IMR-90 (cell line): ENCODE measurements around the gene PPP1CB. TPM values are rescaled to one million over a fixed set of nuclear protein-coding genes. Genes with fewer than 3 reads are reported as not detected.

Experiments
- ATAC-seq: fragments of 200-7000 bp; cut with Tn5 transposase; 2 replicates; pipeline ENCODE4 v1.9.1; 2020; ENCODE audit warnings: low read depth, mild to moderate bottlenecking, moderate library complexity
- BruUV-seq: library from RNA; stranded (reverse); fragments of 400-500 nt; replicated peaks from 2 replicates; lab custom pipeline; 2021; lab: Mats Ljungman, UMichigan
- CTCF ChIA-PET: fragments of 300-600 bp; formaldehyde crosslinking; extraction: SDS; loops from one replicate; lab custom pipeline; 2021; ENCODE audit warnings: antibody characterized with exemption; lab: Yijun Ruan, JAX
- POLR2A ChIA-PET: fragments of 300-600 bp; sonication (Branson Sonifier 250); formaldehyde crosslinking; loops from one replicate; lab custom pipeline; 2022; ENCODE audit warnings: antibody characterized with exemption; ENCODE audit not compliant: unreplicated experiment; lab: Charles Lee
- DNase-seq: peaks from one replicate; pipeline ENCODE4 v3.0.0; 2013
- H2AFZ ChIP-seq: replicated peaks from 2 replicates; pipeline ENCODE3; 2013; ENCODE audit warnings: low read length, mild to moderate bottlenecking; ENCODE audit not compliant: poor library complexity
- H2AK5ac ChIP-seq: 2 replicates; pipeline ENCODE4 v1.6.1; 2013; ENCODE audit warnings: low read depth, low read length, inconsistent platforms
- H2AK9ac ChIP-seq: replicated peaks from 2 replicates; pipeline ENCODE3; 2013; ENCODE audit warnings: mild to moderate bottlenecking, low read depth, low read length, moderate library complexity; ENCODE audit not compliant: poor library complexity
- H2BK120ac ChIP-seq: 2 replicates; pipeline ENCODE4 v1.6.1; 2013; ENCODE audit warnings: low read depth, low read length, inconsistent platforms
- H2BK15ac ChIP-seq: 3 replicates; pipeline ENCODE4 v1.6.1; 2013; ENCODE audit warnings: low read depth, low read length, inconsistent platforms
- H2BK20ac ChIP-seq: 2 replicates; pipeline ENCODE4 v1.6.1; 2013; ENCODE audit warnings: low read depth, mild to moderate bottlenecking, inconsistent platforms, low read length, moderate library complexity
- H2BK5ac ChIP-seq: 2 replicates; pipeline ENCODE4 v1.6.1; 2013; ENCODE audit warnings: mild to moderate bottlenecking, low read depth, low read length, inconsistent platforms; ENCODE audit not compliant: poor library complexity, severe bottlenecking
- H3K14ac ChIP-seq: replicated peaks from 2 replicates; pipeline ENCODE4 v1.6.1; 2013; ENCODE audit warnings: low read depth, low read length, inconsistent platforms
- H3K18ac ChIP-seq: 2 replicates; pipeline ENCODE4 v1.6.1; 2013; ENCODE audit warnings: low read depth, low read length, control low read depth
- H3K23ac ChIP-seq: 2 replicates; pipeline ENCODE4 v1.6.1; 2013; ENCODE audit warnings: low read depth, low read length, inconsistent platforms
- H3K27ac ChIP-seq: 2 replicates; pipeline ENCODE4 v1.5.1; 2013; ENCODE audit warnings: mild to moderate bottlenecking, control low read depth, low read length; ENCODE audit not compliant: insufficient read depth
- H3K27me3 ChIP-seq: 2 replicates; pipeline ENCODE4 v1.6.1; 2013; ENCODE audit warnings: low read length; ENCODE audit not compliant: control insufficient read depth, insufficient read depth
- H3K36me3 ChIP-seq: 2 replicates; pipeline ENCODE4 v1.6.1; 2013; ENCODE audit warnings: low read length, mixed read lengths; ENCODE audit not compliant: control insufficient read depth, insufficient read depth
- H3K4ac ChIP-seq: 2 replicates; pipeline ENCODE4 v1.6.1; 2013; ENCODE audit warnings: low read depth, low read length, inconsistent platforms
- H3K4me1 ChIP-seq: 2 replicates; pipeline ENCODE4 v1.6.1; 2013; ENCODE audit warnings: low read length, mixed read lengths; ENCODE audit not compliant: control insufficient read depth, insufficient read depth
- H3K4me2 ChIP-seq: 2 replicates; pipeline ENCODE4 v1.6.1; 2013; ENCODE audit warnings: low read depth, mild to moderate bottlenecking, control low read depth, low read length, moderate library complexity
- H3K4me3 ChIP-seq: 2 replicates; pipeline ENCODE4 v1.5.1; 2013; ENCODE audit warnings: low read depth, mild to moderate bottlenecking, control low read depth, low read length, moderate library complexity; ENCODE audit not compliant: insufficient read depth
- H3K56ac ChIP-seq: 2 replicates; pipeline ENCODE4 v1.6.1; 2013; ENCODE audit warnings: low read length, inconsistent platforms; ENCODE audit not compliant: insufficient read depth; ENCODE audit errors: extremely low read depth
- H3K79me1 ChIP-seq, 2 experiments: 2 replicates each; pipeline ENCODE4 v1.6.1; 2013; ENCODE audit warnings: low read length in 2 of 2, inconsistent platforms in 1 of 2, low read depth in 1 of 2
- H3K9ac ChIP-seq: 2 replicates; pipeline ENCODE4 v1.6.1; 2013; ENCODE audit warnings: low read depth, low read length, control low read depth
- H3K9me1 ChIP-seq: 2 replicates; pipeline ENCODE4 v1.6.1; 2013; ENCODE audit warnings: low read length, inconsistent platforms; ENCODE audit not compliant: insufficient read depth
- H3K9me3 ChIP-seq: 2 replicates; pipeline ENCODE4 v1.6.1; 2013; ENCODE audit warnings: low read length; ENCODE audit not compliant: control insufficient read depth, insufficient read depth
- H4K20me1 ChIP-seq: 2 replicates; pipeline ENCODE4 v1.6.1; 2013; ENCODE audit warnings: low read length, inconsistent platforms; ENCODE audit not compliant: insufficient read depth
- H4K5ac ChIP-seq: 2 replicates; pipeline ENCODE4 v1.6.1; 2013; ENCODE audit warnings: mild to moderate bottlenecking, low read depth, low read length, control low read depth
- H4K8ac ChIP-seq, 2 experiments: 2 replicates each; pipeline ENCODE4 v1.6.1; 2013; ENCODE audit warnings: low read depth in 2 of 2, low read length in 2 of 2, control low read depth in 1 of 2, inconsistent platforms in 1 of 2
- H4K91ac ChIP-seq: 2 replicates; pipeline ENCODE4 v1.6.1; 2013; ENCODE audit warnings: low read depth, low read length, inconsistent platforms; ENCODE audit not compliant: insufficient read depth
- CEBPB ChIP-seq: IDR thresholded peaks from 2 replicates; pipeline ENCODE4 v1.6.1; 2012; ENCODE audit warnings: low read depth, low read length, improper control_type of control experiment
- ELK1 ChIP-seq: fragments of 150-350 bp; IDR thresholded peaks from 2 replicates; pipeline ENCODE4 v1.6.1; 2016; ENCODE audit warnings: low read depth, mild to moderate bottlenecking, low read length, moderate library complexity, borderline replicate concordance
- FOS ChIP-seq: fragments of 150-350 bp; IDR thresholded peaks from 2 replicates; pipeline ENCODE4 v1.6.1; 2016; ENCODE audit warnings: low read depth, low read length
- MXI1 ChIP-seq: IDR thresholded peaks from 2 replicates; pipeline ENCODE4 v1.6.1; 2012; ENCODE audit warnings: low read depth, mild to moderate bottlenecking, low read length, moderate library complexity, borderline replicate concordance
- POLR2A ChIP-seq: IDR thresholded peaks from 2 replicates; pipeline ENCODE4 v1.6.1; 2012; ENCODE audit warnings: mild to moderate bottlenecking, low read depth, low read length
- SMC3 ChIP-seq: fragments of 150-350 bp; IDR thresholded peaks from 2 replicates; pipeline ENCODE4 v1.6.1; 2016; ENCODE audit warnings: low read depth, mild to moderate bottlenecking, antibody characterized with exemption, low read length, moderate library complexity
- dilution Hi-C: fragments of 300-500 bp; cut with HindIII; formaldehyde crosslinking; loops from one replicate; pipeline ENCODE4 v1.14.3; 2018; ENCODE audit warnings: low sequenced_read_pairs; ENCODE audit not compliant: unreplicated experiment
- in situ Hi-C: fragments of 300-500 bp; cut with MboI; formaldehyde crosslinking; loops from 3 replicates; pipeline ENCODE4 v1.14.3; 2019; ENCODE audit warnings: low sequenced_read_pairs, inconsistent platforms, mixed read lengths
- intact Hi-C: fragments of 100-400 bp; cut with micrococcal nuclease; formaldehyde crosslinking; loops from 2 replicates; pipeline ENCODE4 v1.10.0; 2022
- polyA plus RNA-seq, 3 experiments: library from polyadenylated mRNA; depleted of rRNA; stranded (reverse); fragments of >200 nt; gene quantifications; 2 replicates each; pipeline ENCODE4 v1.2.3, GENCODE V29; 2012; ENCODE audit warnings: low replicate concordance in 1 of 3
- total RNA-seq: library from RNA; depleted of rRNA; stranded (reverse); fragments of >200 nt; gene quantifications from 2 replicates; pipeline ENCODE4 v1.2.3, GENCODE V29; 2012
- TF ChIP-seq, protein P1 (sequence below): fragments of 150-350 bp; IDR thresholded peaks from 2 replicates; pipeline ENCODE4 v1.6.1; 2017; ENCODE audit warnings: mild to moderate bottlenecking, antibody characterized with exemption, low read length, low read depth

Gene PPP1CB
- total and polyA plus RNA-seq, 2 of the 4 experiments (the other 2 are of a cell fraction) = 37.7 to 111 TPM

DNA sequence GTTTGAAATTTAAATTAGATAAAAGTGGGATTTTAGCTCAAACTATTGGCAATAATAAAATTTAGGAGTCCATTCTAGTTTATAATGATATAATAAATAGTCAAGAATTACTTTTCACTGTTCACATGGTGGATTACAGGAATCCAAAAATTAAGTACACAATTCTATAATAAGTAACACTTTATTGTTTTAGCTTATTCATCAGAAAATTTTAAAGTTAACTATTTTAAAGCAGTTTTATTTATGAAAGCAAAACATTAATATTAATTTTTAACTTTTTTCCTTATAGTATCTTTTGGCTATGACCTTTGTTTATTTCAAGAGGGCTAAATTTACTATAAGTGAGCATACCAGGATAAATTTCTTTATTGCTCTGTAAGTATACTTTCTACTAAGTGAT lies 70.4 kb downstream of the PPP1CB start:
- no peak overlapping the region for H2AK9ac ChIP-seq
- H2BK15ac ChIP-seq = no peak overlapping the region
- no peak overlapping the region for H2AFZ ChIP-seq
- TF ChIP-seq POLR2A = no peak
- no peak for TF ChIP-seq MXI1
- no peak for TF ChIP-seq CEBPB
- TF ChIP-seq, protein P1, sequence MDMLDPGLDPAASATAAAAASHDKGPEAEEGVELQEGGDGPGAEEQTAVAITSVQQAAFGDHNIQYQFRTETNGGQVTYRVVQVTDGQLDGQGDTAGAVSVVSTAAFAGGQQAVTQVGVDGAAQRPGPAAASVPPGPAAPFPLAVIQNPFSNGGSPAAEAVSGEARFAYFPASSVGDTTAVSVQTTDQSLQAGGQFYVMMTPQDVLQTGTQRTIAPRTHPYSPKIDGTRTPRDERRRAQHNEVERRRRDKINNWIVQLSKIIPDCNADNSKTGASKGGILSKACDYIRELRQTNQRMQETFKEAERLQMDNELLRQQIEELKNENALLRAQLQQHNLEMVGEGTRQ = no peak
- TF ChIP-seq SMC3 = no peak
- no peak for TF ChIP-seq ELK1
- TF ChIP-seq FOS = no peak
- ChIA-PET POLR2A (no interaction called here), CTCF (no interaction called here)
- H3K27me3 ChIP-seq = no peaks in the 10 kb centered on the region
- H3K9ac ChIP-seq = no peak overlapping the region
- BruUV-seq = no TSS peak
- H3K27ac ChIP-seq = no peak overlapping the region
- H2AK5ac ChIP-seq = no peak overlapping the region
- H3K9me3 ChIP-seq = no peaks in the 10 kb centered on the region
- no peaks in the 10 kb centered on the region for H3K4me1 ChIP-seq
- H2BK5ac ChIP-seq = no peak overlapping the region
- intact Hi-C loops = loop anchor here (5.0 kb wide), 2 partner anchors 105 to 375 kb away; no protein-coding TSS in a partner anchor
- H3K4me3 ChIP-seq = no peak overlapping the region
- H4K8ac ChIP-seq = no peak overlapping the region
- H2BK120ac ChIP-seq = no peak overlapping the region
- H3K4me2 ChIP-seq = no peak overlapping the region
- no peak overlapping the region for H2BK20ac ChIP-seq
- no peak overlapping the region for H3K23ac ChIP-seq
- in situ Hi-C loops = no loop called here
- dilution Hi-C loops = no loop called here
- DNase-seq (no peak), ATAC-seq (no peak)
- no peaks in the 10 kb centered on the region for H3K79me1 ChIP-seq
- H4K5ac ChIP-seq = no peak overlapping the region
- no peak overlapping the region for H4K91ac ChIP-seq
- no peak overlapping the region for H3K18ac ChIP-seq
- no peaks in the 10 kb centered on the region for H3K9me1 ChIP-seq
- no peaks in the 10 kb centered on the region for H4K20me1 ChIP-seq
- H3K4ac ChIP-seq = no peak overlapping the region
- no peaks in the 10 kb centered on the region for H3K36me3 ChIP-seq
- no peak overlapping the region for H3K56ac ChIP-seq
- H3K14ac ChIP-seq = no peak overlapping the region
